Activated T-helper 1 cell treated with anti-CD3 and anti-CD28 coated beads, Interleukin-12 subunit alpha, Interleukin-12 subunit beta, Interleukin-2, Interleukin-4 antibody, amounts not matched to agents 30 ng/mL and 10 ng/mL and 1 ng/mL, durations not matched to agents 14 hours and 24 hours and 36 hours (primary cell): ENCODE results near the gene UNKL. TPM values are rescaled to one million over a fixed set of nuclear protein-coding genes. Genes with fewer than 3 reads are reported as not detected.

ENCODE experiments used
- DNase-seq: peaks from one replicate; pipeline ENCODE4 v3.0.0; 2021; ENCODE audit warnings: low spot score
- H3K27ac Mint-ChIP-seq: one replicate; pipeline ENCODE4 v1.8.0; 2021; ENCODE audit warnings: mild to moderate bottlenecking, mixed read lengths
- H3K27me3 Mint-ChIP-seq: one replicate; pipeline ENCODE4 v1.8.0; 2022; ENCODE audit warnings: mild to moderate bottlenecking, moderate library complexity, mixed read lengths; ENCODE audit not compliant: insufficient read depth
- H3K36me3 Mint-ChIP-seq: one replicate; pipeline ENCODE4 v1.8.0; 2021; ENCODE audit warnings: low read depth, mixed read lengths
- H3K4me1 Mint-ChIP-seq: one replicate; pipeline ENCODE4 v1.8.0; 2021; ENCODE audit warnings: low read depth, mixed read lengths
- H3K4me3 Mint-ChIP-seq: one replicate; pipeline ENCODE4 v1.8.0; 2021; ENCODE audit warnings: mild to moderate bottlenecking, moderate library complexity, mixed read lengths
- H3K9me3 Mint-ChIP-seq: one replicate; pipeline ENCODE4 v1.8.0; 2021; ENCODE audit warnings: mixed read lengths
- intact Hi-C: fragments of 100-400 bp; cut with micrococcal nuclease; formaldehyde crosslinking; loops from one replicate; pipeline ENCODE4 v1.15.1; 2024
- total RNA-seq: library from RNA; stranded (reverse); gene quantifications from 2 replicates; pipeline ENCODE4 v1.2.3, GENCODE V29; 2022

The UNKL gene
- total RNA-seq, 1 donor from 2014 or later: 42.7 TPM

GRCh38 chr16:1424028-1424427 lies 9.5 kb upstream of the UNKL start:
- peaks cover 3% of the 10 kb centered on the region for H3K27me3 Mint-ChIP-seq
- peaks cover 5% of the 10 kb centered on the region for H3K4me1 Mint-ChIP-seq
- no peak for DNase-seq
- H3K4me3 Mint-ChIP-seq: no peak overlapping the region
- peaks cover 2% of the 10 kb centered on the region for H3K36me3 Mint-ChIP-seq
- intact Hi-C loops: loop anchor here (5.0 to 10.0 kb wide), 2 partner anchors 621 to 637 kb away; partner anchors contain the start of genes CHTF18, NTHL1, RPUSD1 and TSC2
- H3K27ac Mint-ChIP-seq: peak overlapping the region; percentile 40
- no peaks in the 10 kb centered on the region for H3K9me3 Mint-ChIP-seq

DNA sequence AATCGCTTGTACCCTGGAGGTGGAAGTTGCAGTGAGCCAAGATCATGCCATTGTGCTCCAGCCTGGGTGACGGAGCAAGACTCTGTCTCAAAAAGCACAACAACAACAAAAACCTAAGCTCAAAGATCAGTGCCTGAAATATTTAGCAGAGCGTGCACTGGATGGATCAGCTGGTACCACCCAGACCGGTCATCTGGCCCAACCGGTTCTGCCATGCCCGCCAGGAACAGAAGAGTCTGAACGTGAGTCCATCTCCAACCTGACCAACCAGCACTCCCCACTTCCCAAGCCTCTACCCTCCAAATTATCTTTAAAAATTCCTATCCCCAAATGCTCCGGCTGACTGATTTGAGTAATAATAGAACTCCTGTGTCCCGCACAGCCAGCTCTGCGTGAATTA lies 7.6 kb upstream of the UNKL start:
- H3K27ac Mint-ChIP-seq: peak overlapping the region; percentile 100
- no peak for DNase-seq
- H3K27me3 Mint-ChIP-seq: peaks cover 3% of the 10 kb centered on the region
- intact Hi-C loops: loop anchor here (5.0 to 10.0 kb wide), 2 partner anchors 623 to 635 kb away; partner anchors contain the start of genes CHTF18, NTHL1, RPUSD1 and TSC2
- peak overlapping the region; percentile 91 for H3K4me3 Mint-ChIP-seq
- H3K4me1 Mint-ChIP-seq: peaks cover 5% of the 10 kb centered on the region
- no peaks in the 10 kb centered on the region for H3K9me3 Mint-ChIP-seq
- peaks cover 5% of the 10 kb centered on the region for H3K36me3 Mint-ChIP-seq

- intact Hi-C loops: loop anchor here (1.0 to 10.0 kb wide), 13 partner anchors 41 to 803 kb away; partner anchors contain the start of genes CHTF18, CLCN7, CRAMP1 and E4F1
- no peak for DNase-seq
- Mint-ChIP-seq H3K4me1 (peaks cover 5% of the 10 kb centered on the region), H3K9me3 (no peaks in the 10 kb centered on the region), H3K36me3 (peaks cover 5% of the 10 kb centered on the region), H3K27ac (peak overlapping the region; percentile 100), H3K27me3 (peaks cover 3% of the 10 kb centered on the region), H3K4me3 (peak overlapping the region; percentile 91)
These were observed 5.6 kb upstream of the UNKL start for GRCh38 chr16:1420111-1420539.

GRCh38 chr16:1416521-1416941 lies 2.0 kb upstream of the UNKL start:
- peaks cover 3% of the 10 kb centered on the region for H3K27me3 Mint-ChIP-seq
- H3K9me3 Mint-ChIP-seq: no peaks in the 10 kb centered on the region
- DNase-seq: no peak
- H3K27ac Mint-ChIP-seq: peak overlapping the region; percentile 52
- intact Hi-C loops: loop anchor here (10.0 kb wide), 1 partner anchor 288 kb away; the partner anchor contains the start of gene MAPK8IP3
- peak overlapping the region; percentile 31 for H3K4me3 Mint-ChIP-seq
- peaks cover 5% of the 10 kb centered on the region for H3K4me1 Mint-ChIP-seq
- H3K36me3 Mint-ChIP-seq: peaks cover 9% of the 10 kb centered on the region

- Mint-ChIP-seq H3K9me3 (no peaks in the 10 kb centered on the region), H3K4me1 (no peaks in the 10 kb centered on the region), H3K4me3 (peak overlapping the region; percentile 83), H3K36me3 (peaks cover 9% of the 10 kb centered on the region), H3K27ac (peak overlapping the region; percentile 75), H3K27me3 (no peaks in the 10 kb centered on the region)
- DNase-seq: peak; percentile 58
- intact Hi-C loops: loop anchor here (1.0 to 10.0 kb wide), 4 partner anchors 7 to 442 kb away; partner anchors contain the start of genes LMF1 and MAPK8IP3
These were observed 596 bp downstream of the UNKL start for GRCh38 chr16:1413684-1414531.

DNA sequence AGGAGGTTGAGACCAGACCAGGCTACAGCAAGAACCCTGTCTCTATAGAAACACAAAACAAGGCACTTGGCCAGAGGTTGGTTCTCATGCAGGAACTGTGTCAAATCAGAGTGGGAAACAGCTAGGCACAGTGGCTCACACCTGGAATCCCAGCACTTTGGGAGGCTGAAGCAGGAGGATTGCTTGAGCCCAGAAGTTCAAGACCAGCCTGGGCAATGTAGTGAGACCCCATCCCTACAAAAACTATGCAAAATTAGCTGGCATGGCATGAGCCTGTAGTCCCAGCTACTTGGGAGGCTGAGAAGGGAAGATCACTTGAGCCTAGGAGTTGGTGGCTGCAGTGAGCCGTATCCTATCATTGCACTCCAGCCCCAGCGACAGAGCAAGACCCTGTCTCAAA lies 1.7 kb downstream of the UNKL start:
- no peak overlapping the region for H3K27ac Mint-ChIP-seq
- DNase-seq: no peak
- intact Hi-C loops: loop anchor here (1.0 to 10.0 kb wide), 3 partner anchors 8 to 441 kb away; partner anchors contain the start of genes LMF1 and MAPK8IP3
- no peaks in the 10 kb centered on the region for H3K4me1 Mint-ChIP-seq
- H3K27me3 Mint-ChIP-seq: no peaks in the 10 kb centered on the region
- H3K4me3 Mint-ChIP-seq: peak overlapping the region; percentile 79
- H3K9me3 Mint-ChIP-seq: no peaks in the 10 kb centered on the region
- H3K36me3 Mint-ChIP-seq: peaks cover 6% of the 10 kb centered on the region

GRCh38 chr16:1408171-1408837 lies 6.2 kb downstream of the UNKL start:
- Mint-ChIP-seq H3K36me3 (peaks cover 8% of the 10 kb centered on the region), H3K9me3 (no peaks in the 10 kb centered on the region), H3K27ac (peak overlapping the region; percentile 18), H3K27me3 (no peaks in the 10 kb centered on the region), H3K4me1 (peaks cover 5% of the 10 kb centered on the region), H3K4me3 (peak overlapping the region; percentile 75)
- intact Hi-C loops: loop anchor here (2.0 kb wide), 3 partner anchors 30 to 66 kb away; partner anchors contain the start of gene CLCN7
- DNase-seq: peak; percentile 92

DNA sequence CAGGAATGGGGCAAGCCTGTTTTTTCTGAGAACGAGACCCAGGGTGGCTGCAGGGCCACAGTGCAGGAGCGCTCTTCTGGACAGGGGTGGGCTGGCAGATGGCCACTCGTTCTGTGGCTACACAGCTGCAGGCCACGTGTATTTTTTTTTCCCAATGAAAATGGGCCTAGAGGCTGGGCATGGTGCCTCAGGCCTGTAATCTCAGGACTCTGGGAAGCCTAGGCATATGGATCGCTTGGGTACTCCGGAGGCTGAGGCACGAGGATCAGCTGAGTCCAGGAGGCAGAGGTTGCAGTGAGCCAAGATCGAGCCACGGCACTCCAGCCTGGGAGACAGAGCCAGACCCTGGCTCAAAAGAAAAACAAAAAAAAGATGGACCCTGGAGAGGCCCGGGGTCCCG lies 6.8 kb downstream of the UNKL start:
- Mint-ChIP-seq H3K36me3 (peaks cover 9% of the 10 kb centered on the region), H3K4me1 (peaks cover 5% of the 10 kb centered on the region), H3K27ac (no peak overlapping the region), H3K4me3 (peak overlapping the region; percentile 64), H3K27me3 (no peaks in the 10 kb centered on the region), H3K9me3 (no peaks in the 10 kb centered on the region)
- intact Hi-C loops: loop anchor here (2.0 kb wide), 3 partner anchors 29 to 67 kb away; partner anchors contain the start of gene CLCN7
- no peak for DNase-seq

GRCh38 chr16:1403733-1404132 lies 10.8 kb downstream of the UNKL start:
- intact Hi-C loops: no loop called here
- Mint-ChIP-seq H3K36me3 (peaks cover 11% of the 10 kb centered on the region), H3K4me1 (peaks cover 5% of the 10 kb centered on the region), H3K4me3 (no peak overlapping the region), H3K27me3 (no peaks in the 10 kb centered on the region), H3K27ac (no peak overlapping the region), H3K9me3 (no peaks in the 10 kb centered on the region)
- no peak for DNase-seq

DNA sequence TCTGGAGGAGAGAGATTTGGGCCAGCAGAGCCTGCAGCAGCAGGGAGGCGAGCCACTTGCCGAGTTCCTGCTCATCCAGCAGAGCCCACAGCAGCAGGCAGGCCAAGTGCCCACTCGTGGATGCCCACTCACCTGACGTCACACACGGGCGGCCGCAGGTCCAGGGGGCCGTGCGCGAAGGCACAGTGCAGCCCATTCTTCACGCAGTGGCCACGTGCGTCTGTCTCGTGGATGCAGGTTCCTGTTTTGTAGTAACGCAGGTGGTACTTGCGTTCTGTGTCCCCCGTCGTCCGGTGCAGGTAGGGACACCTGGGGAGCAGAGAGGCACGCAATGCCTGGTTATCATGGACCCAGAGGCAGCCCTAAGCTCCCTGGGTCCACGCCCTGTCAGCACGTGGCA lies 11.5 kb downstream of the UNKL start:
- no peak for DNase-seq
- H3K36me3 Mint-ChIP-seq: peaks cover 11% of the 10 kb centered on the region
- H3K27ac Mint-ChIP-seq: no peak overlapping the region
- H3K9me3 Mint-ChIP-seq: no peaks in the 10 kb centered on the region
- intact Hi-C loops: no loop called here
- H3K4me1 Mint-ChIP-seq: peaks cover 5% of the 10 kb centered on the region
- no peaks in the 10 kb centered on the region for H3K27me3 Mint-ChIP-seq
- no peak overlapping the region for H3K4me3 Mint-ChIP-seq

- peaks cover 11% of the 10 kb centered on the region for H3K36me3 Mint-ChIP-seq
- no peak for DNase-seq
- intact Hi-C loops: no loop called here
These were observed 12.7 kb downstream of the UNKL start for GRCh38 chr16:1401758-1402154.

DNA sequence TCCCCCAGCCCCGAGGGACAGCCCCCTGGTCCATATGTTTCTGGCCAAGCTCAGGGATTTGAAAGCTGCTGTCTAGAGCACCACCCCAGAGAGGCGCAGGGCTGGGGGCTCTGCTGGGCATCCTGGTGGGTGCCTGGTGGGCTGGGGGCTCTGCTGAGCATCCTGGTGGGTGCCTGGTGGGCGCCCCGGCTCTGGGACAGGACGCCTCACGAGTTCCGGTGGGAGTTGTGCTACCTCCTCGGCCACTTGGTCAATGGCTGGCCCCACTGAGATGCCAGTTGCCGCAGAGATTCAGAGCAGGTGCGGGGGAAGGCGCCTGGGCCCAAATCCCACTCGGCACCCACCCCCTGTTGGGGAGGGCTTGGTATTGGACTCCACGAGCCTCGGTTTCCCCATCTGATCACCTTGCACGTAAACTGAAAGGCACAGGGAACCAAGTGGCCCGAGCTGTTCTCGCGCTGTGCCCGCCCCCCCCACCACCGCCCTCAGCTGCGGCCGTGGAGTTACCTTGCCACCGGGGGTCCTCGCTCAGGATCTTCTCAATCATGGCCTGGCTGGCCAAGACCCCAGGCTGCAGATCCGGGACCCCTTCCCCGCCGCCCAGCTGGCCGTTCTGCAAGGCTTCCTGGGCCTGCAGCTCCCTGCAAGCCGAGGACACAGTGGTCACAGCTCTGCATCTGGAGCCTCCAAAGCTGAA lies 13.3 kb downstream of the UNKL start:
- Mint-ChIP-seq H3K36me3 (peaks cover 11% of the 10 kb centered on the region), H3K27me3 (no peaks in the 10 kb centered on the region), H3K4me3 (no peak overlapping the region), H3K9me3 (no peaks in the 10 kb centered on the region), H3K27ac (no peak overlapping the region), H3K4me1 (no peaks in the 10 kb centered on the region)
- no peak for DNase-seq
- intact Hi-C loops: no loop called here

More at GRCh38 chr16:1401758-1402154, 12.7 kb downstream of the UNKL start:
- no peak overlapping the region for H3K27ac Mint-ChIP-seq
- H3K9me3 Mint-ChIP-seq: no peaks in the 10 kb centered on the region
- no peaks in the 10 kb centered on the region for H3K27me3 Mint-ChIP-seq
- peaks cover under 1% of the 10 kb centered on the region for H3K4me1 Mint-ChIP-seq
- no peak overlapping the region for H3K4me3 Mint-ChIP-seq
